HEK293 (cell line): ENCODE data around the gene C22orf39.

Source experiments
- CTCF ChIA-PET: fragments of 350-600 bp; formaldehyde crosslinking; extraction: SDS; loops from one replicate; lab custom pipeline; 2021; ENCODE audit warnings: antibody characterized with exemption; lab: Yijun Ruan, JAX
- POLR2A ChIA-PET: fragments of 300-600 bp; formaldehyde crosslinking; extraction: SDS; loops from one replicate; lab custom pipeline; 2020; ENCODE audit warnings: antibody characterized with exemption, inconsistent platforms; lab: Yijun Ruan, JAX
- H3K27ac ChIP-seq: fragments of 200-500 bp; sonication (Bioruptor generic); 2 replicates; pipeline ENCODE4 v1.5.1; 2014; ENCODE audit warnings: low read depth, low read length, control low read depth, inconsistent platforms; ENCODE audit errors: extremely low read depth
- H3K36me3 ChIP-seq, 2 experiments: fragments of 200-500 bp in 1 of 2; sonication (Bioruptor generic) in 1 of 2; 1 replicate in 1 of 2; 2 replicates in 1 of 2; pipeline ENCODE4 v1.5.1; 2014 to 2017; ENCODE audit warnings: inconsistent platforms in 2 of 2, low read length in 2 of 2; ENCODE audit not compliant: control insufficient read depth in 2 of 2, insufficient read depth in 1 of 2
- H3K4me1 ChIP-seq: fragments of 200-500 bp; sonication (Bioruptor generic); 2 replicates; pipeline ENCODE4 v1.5.1; 2014; ENCODE audit warnings: mild to moderate bottlenecking, low read length, inconsistent platforms; ENCODE audit not compliant: control insufficient read depth, insufficient read depth
- H3K4me3 ChIP-seq: 2 replicates; pipeline ENCODE4 v1.5.1; 2011; ENCODE audit warnings: low read depth, mild to moderate bottlenecking, control low read depth, low read length, moderate library complexity
- H3K9me3 ChIP-seq: fragments of 200-500 bp; sonication (Bioruptor generic); 2 replicates; pipeline ENCODE4 v1.5.1; 2014; ENCODE audit warnings: low read depth, low read length, inconsistent platforms; ENCODE audit not compliant: control insufficient read depth, insufficient read depth
- PATZ1 ChIP-seq: fragments of 450-650 bp; formaldehyde crosslinking; IDR thresholded peaks from 2 replicates; pipeline ENCODE4 v1.5.1; 2016; ENCODE audit warnings: missing biosample characterization, missing genetic modification characterization
- REPIN1 ChIP-seq: fragments of 450-650 bp; formaldehyde crosslinking; IDR thresholded peaks from 2 replicates; pipeline ENCODE4 v1.5.1; 2017; ENCODE audit warnings: missing biosample characterization, missing genetic modification characterization, low read depth
- SP7 ChIP-seq: fragments of 450-650 bp; formaldehyde crosslinking; IDR thresholded peaks from 2 replicates; pipeline ENCODE4 v1.5.1; 2016; ENCODE audit warnings: missing biosample characterization, missing genetic modification characterization
- ZBTB17 ChIP-seq: fragments of 450-650 bp; formaldehyde crosslinking; IDR thresholded peaks from 2 replicates; pipeline ENCODE4 v1.5.1; 2016; ENCODE audit warnings: missing biosample characterization, missing genetic modification characterization
- ZBTB20 ChIP-seq: fragments of 450-650 bp; formaldehyde crosslinking; IDR thresholded peaks from 2 replicates; pipeline ENCODE4 v1.5.1; 2016; ENCODE audit warnings: missing biosample characterization, missing genetic modification characterization
- ZNF121 ChIP-seq: fragments of 450-650 bp; formaldehyde crosslinking; IDR thresholded peaks from 2 replicates; pipeline ENCODE4 v1.5.1; 2016; ENCODE audit warnings: missing biosample characterization, missing genetic modification characterization
- ZNF133 ChIP-seq: fragments of 450-650 bp; formaldehyde crosslinking; IDR thresholded peaks from 2 replicates; pipeline ENCODE4 v1.5.1; 2016; ENCODE audit warnings: missing biosample characterization, missing genetic modification characterization
- ZNF138 ChIP-seq: fragments of 450-650 bp; formaldehyde crosslinking; IDR thresholded peaks from 2 replicates; pipeline ENCODE4 v1.5.1; 2016; ENCODE audit warnings: missing biosample characterization, missing genetic modification characterization, borderline replicate concordance
- ZNF155 ChIP-seq: fragments of 450-650 bp; formaldehyde crosslinking; IDR thresholded peaks from 2 replicates; pipeline ENCODE4 v1.5.1; 2016; ENCODE audit warnings: missing biosample characterization, missing genetic modification characterization
- ZNF157 ChIP-seq: fragments of 450-650 bp; formaldehyde crosslinking; IDR thresholded peaks from 2 replicates; pipeline ENCODE4 v1.5.1; 2016; ENCODE audit warnings: missing biosample characterization, missing genetic modification characterization
- ZNF175 ChIP-seq: fragments of 450-650 bp; formaldehyde crosslinking; IDR thresholded peaks from 2 replicates; pipeline ENCODE4 v1.5.1; 2016; ENCODE audit warnings: missing biosample characterization, missing genetic modification characterization
- ZNF214 ChIP-seq: fragments of 450-650 bp; formaldehyde crosslinking; IDR thresholded peaks from 2 replicates; pipeline ENCODE4 v1.5.1; 2017; ENCODE audit warnings: missing biosample characterization, mild to moderate bottlenecking, missing genetic modification characterization, borderline replicate concordance
- ZNF391 ChIP-seq: fragments of 450-650 bp; formaldehyde crosslinking; IDR thresholded peaks from 2 replicates; pipeline ENCODE4 v1.5.1; 2016; ENCODE audit warnings: low read depth, missing biosample characterization, missing genetic modification characterization, borderline replicate concordance
- ZNF514 ChIP-seq: fragments of 450-650 bp; formaldehyde crosslinking; IDR thresholded peaks from 2 replicates; pipeline ENCODE4 v1.5.1; 2016; ENCODE audit warnings: missing biosample characterization, missing genetic modification characterization
- ZNF530 ChIP-seq: fragments of 450-650 bp; formaldehyde crosslinking; IDR thresholded peaks from 2 replicates; pipeline ENCODE4 v1.5.1; 2016; ENCODE audit warnings: low read depth, missing biosample characterization, missing genetic modification characterization
- ZNF585B ChIP-seq: fragments of 450-650 bp; formaldehyde crosslinking; IDR thresholded peaks from 2 replicates; pipeline ENCODE4 v1.5.1; 2016; ENCODE audit warnings: missing biosample characterization, missing genetic modification characterization
- ZNF626 ChIP-seq: fragments of 450-650 bp; sonication (Bioruptor Pico); formaldehyde crosslinking; IDR thresholded peaks from 2 replicates; pipeline ENCODE4 v1.5.1; 2018; ENCODE audit warnings: missing biosample characterization, missing genetic modification characterization, inconsistent platforms
- ZNF747 ChIP-seq: fragments of 450-650 bp; formaldehyde crosslinking; IDR thresholded peaks from 2 replicates; pipeline ENCODE4 v1.5.1; 2016; ENCODE audit warnings: missing biosample characterization, missing genetic modification characterization
- ZNF768 ChIP-seq: fragments of 450-650 bp; formaldehyde crosslinking; IDR thresholded peaks from 2 replicates; pipeline ENCODE4 v1.5.1; 2018; ENCODE audit warnings: missing biosample characterization, mild to moderate bottlenecking, missing genetic modification characterization
- TF ChIP-seq, protein P1 (sequence below): fragments of 450-650 bp; formaldehyde crosslinking; IDR thresholded peaks from 2 replicates; pipeline ENCODE4 v1.5.1; 2016; ENCODE audit warnings: missing biosample characterization, missing genetic modification characterization, borderline replicate concordance
- TF ChIP-seq, protein P2 (sequence below): fragments of 450-650 bp; formaldehyde crosslinking; IDR thresholded peaks from 2 replicates; pipeline ENCODE4 v1.5.1; 2016; ENCODE audit warnings: missing biosample characterization, missing genetic modification characterization
- TF ChIP-seq, protein P3 (sequence below): fragments of 450-650 bp; formaldehyde crosslinking; IDR thresholded peaks from 2 replicates; pipeline ENCODE4 v1.5.1; 2016; ENCODE audit warnings: missing biosample characterization, missing genetic modification characterization

The C22orf39 gene

DNA sequence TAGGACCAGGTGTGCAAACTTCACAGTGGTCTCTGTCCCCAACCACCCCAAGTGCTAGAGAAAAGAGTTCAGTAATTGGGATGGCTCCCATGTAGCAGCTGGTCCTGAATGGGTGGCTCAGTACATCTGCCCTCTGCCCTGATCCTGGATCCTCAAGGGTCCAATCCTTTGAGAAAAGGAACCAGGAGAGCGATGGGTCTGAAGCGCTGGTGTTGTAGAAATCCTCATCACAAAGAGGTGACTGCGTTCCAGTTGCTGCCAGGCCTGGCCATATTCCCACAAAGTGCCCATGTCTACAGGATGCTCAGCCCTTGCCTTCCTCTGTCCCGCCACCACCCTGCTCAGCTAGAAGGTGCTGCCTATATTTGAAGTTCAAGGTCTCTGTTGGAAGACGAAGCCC is 6.2 kb upstream of the C22orf39 start (continued):
- TF ChIP-seq PATZ1 (tag by site-specific recombination): no peak
- no peak for TF ChIP-seq ZNF626

DNA sequence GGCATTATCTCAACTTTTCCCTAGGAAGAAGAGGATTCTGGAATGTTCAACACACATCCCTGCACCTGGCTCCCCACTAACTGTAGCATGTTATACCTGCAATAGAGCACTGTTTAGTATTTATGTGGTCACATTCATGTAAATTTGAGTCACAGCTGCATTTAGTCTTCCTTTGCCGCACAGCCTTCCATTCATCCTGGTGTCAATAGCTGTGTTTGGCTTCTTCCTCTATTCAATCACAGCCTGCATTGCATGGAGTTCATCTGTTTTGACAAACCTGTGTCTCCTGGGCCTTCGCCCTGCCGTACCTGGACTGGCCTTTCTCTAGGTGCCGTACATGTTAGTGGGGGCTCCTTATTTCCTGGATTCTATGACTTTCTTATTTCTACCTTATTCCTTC is 4.1 kb upstream of the C22orf39 start:
- Histone ChIP-seq H3K36me3 (peaks cover 11 to 80% of the 10 kb centered on the region in 2 experiments; a peak in 2 of 3 replicates), H3K9me3 (no peaks in the 10 kb centered on the region), H3K4me3 (no peak overlapping the region), H3K4me1 (no peaks in the 10 kb centered on the region), H3K27ac (no peak overlapping the region)
- ChIA-PET CTCF (interaction anchor here (3.6 kb wide), 1 partner anchor 22 kb away, joined by 11 read pairs; no protein-coding TSS in a partner anchor), POLR2A (interaction anchor here (0.6 to 1.0 kb wide), 2 partner anchors 17 to 276 kb away, joined by 3 to 5 read pairs; no protein-coding TSS in a partner anchor)
- no peak for TF ChIP-seq ZNF514 (tag by site-specific recombination)
- no peak for TF ChIP-seq ZNF747
- TF ChIP-seq ZNF391: no peak
- TF ChIP-seq ZNF157 (tag by site-specific recombination): no peak
- no peak for TF ChIP-seq ZNF133

- H3K4me3 ChIP-seq: no peak overlapping the region
- no peak overlapping the region for H3K27ac ChIP-seq
- no peaks in the 10 kb centered on the region for H3K9me3 ChIP-seq
- ChIA-PET CTCF (interaction anchor here (0.6 to 3.6 kb wide), 4 partner anchors 23 to 272 kb away, joined by 3 to 11 read pairs (median 3); partner anchors contain the start of gene SLC25A1), POLR2A (interaction anchor here (1.0 kb wide), 1 partner anchor 29 kb away, joined by 3 read pairs; the partner anchor contains the start of genes CDC45 and UFD1)
- no peak for TF ChIP-seq ZNF214
- TF ChIP-seq ZBTB17 (tag by site-specific recombination): peak; percentile 47
- no peak for TF ChIP-seq REPIN1 (tag by site-specific recombination)
- TF ChIP-seq ZNF175 (tag by site-specific recombination): no peak
- TF ChIP-seq ZNF121 (tag by site-specific recombination): peak; percentile 93
- TF ChIP-seq ZNF155 (tag by site-specific recombination): no peak
- no peaks in the 10 kb centered on the region for H3K4me1 ChIP-seq
- H3K36me3 ChIP-seq: peaks cover 11 to 73% of the 10 kb centered on the region in 2 experiments; a peak in 2 of 3 replicates
These were observed 3.1 kb upstream of the C22orf39 start for GRCh38 chr22:19450363-19451175.

GRCh38 chr22:19449422-19449767 is 1.9 kb upstream of the C22orf39 start:
- Histone ChIP-seq H3K36me3 (peaks cover 5 to 72% of the 10 kb centered on the region in 2 experiments; a peak in 2 of 3 replicates), H3K27ac (no peak overlapping the region), H3K9me3 (no peaks in the 10 kb centered on the region), H3K4me3 (no peak overlapping the region), H3K4me1 (no peaks in the 10 kb centered on the region)
- ChIA-PET POLR2A (no interaction called here), CTCF (no interaction called here)
- TF ChIP-seq, protein P1, sequence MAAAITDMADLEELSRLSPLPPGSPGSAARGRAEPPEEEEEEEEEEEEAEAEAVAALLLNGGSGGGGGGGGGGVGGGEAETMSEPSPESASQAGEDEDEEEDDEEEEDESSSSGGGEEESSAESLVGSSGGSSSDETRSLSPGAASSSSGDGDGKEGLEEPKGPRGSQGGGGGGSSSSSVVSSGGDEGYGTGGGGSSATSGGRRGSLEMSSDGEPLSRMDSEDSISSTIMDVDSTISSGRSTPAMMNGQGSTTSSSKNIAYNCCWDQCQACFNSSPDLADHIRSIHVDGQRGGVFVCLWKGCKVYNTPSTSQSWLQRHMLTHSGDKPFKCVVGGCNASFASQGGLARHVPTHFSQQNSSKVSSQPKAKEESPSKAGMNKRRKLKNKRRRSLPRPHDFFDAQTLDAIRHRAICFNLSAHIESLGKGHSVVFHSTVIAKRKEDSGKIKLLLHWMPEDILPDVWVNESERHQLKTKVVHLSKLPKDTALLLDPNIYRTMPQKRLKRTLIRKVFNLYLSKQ (tag by site-specific recombination): no peak
- TF ChIP-seq SP7 (tag by site-specific recombination): no peak
- TF ChIP-seq ZNF768 (tag by site-specific recombination): no peak
- TF ChIP-seq, protein P2, sequence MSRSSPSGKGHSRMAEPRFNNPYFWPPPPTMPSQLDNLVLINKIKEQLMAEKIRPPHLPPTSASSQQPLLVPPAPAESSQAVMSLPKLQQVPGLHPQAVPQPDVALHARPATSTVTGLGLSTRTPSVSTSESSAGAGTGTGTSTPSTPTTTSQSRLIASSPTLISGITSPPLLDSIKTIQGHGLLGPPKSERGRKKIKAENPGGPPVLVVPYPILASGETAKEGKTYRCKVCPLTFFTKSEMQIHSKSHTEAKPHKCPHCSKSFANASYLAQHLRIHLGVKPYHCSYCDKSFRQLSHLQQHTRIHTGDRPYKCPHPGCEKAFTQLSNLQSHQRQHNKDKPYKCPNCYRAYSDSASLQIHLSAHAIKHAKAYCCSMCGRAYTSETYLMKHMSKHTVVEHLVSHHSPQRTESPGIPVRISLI: no peak
- no peak for TF ChIP-seq ZNF138 (tag by site-specific recombination)
- no peak for TF ChIP-seq ZBTB20 (tag by site-specific recombination)
- TF ChIP-seq ZNF530 (tag by site-specific recombination): no peak
- TF ChIP-seq ZNF585B (tag by site-specific recombination): no peak
- TF ChIP-seq, protein P3, sequence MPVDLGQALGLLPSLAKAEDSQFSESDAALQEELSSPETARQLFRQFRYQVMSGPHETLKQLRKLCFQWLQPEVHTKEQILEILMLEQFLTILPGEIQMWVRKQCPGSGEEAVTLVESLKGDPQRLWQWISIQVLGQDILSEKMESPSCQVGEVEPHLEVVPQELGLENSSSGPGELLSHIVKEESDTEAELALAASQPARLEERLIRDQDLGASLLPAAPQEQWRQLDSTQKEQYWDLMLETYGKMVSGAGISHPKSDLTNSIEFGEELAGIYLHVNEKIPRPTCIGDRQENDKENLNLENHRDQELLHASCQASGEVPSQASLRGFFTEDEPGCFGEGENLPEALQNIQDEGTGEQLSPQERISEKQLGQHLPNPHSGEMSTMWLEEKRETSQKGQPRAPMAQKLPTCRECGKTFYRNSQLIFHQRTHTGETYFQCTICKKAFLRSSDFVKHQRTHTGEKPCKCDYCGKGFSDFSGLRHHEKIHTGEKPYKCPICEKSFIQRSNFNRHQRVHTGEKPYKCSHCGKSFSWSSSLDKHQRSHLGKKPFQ (tag by site-specific recombination): no peak
